K562 (cell line): ENCODE results near the gene BLM. TPM values are rescaled to one million over a fixed set of nuclear protein-coding genes. Genes with fewer than 3 reads are reported as not detected.

ENCODE experiments used
- ATAC-seq: fragments of 200-7000 bp; cut with Tn5 transposase; 3 replicates; pipeline ENCODE4 v1.9.1; 2020; ENCODE audit warnings: moderate library complexity
- BruUV-seq: library from RNA; stranded (reverse); fragments of 400-500 nt; replicated peaks from 2 replicates; lab custom pipeline; 2021; lab: Mats Ljungman, UMichigan
- CTCF ChIA-PET: fragments of 300-600 bp; formaldehyde crosslinking; extraction: SDS; loops from one replicate; lab custom pipeline; 2021; ENCODE audit warnings: low intra/inter-chr PET ratio; lab: Yijun Ruan, JAX
- POLR2A ChIA-PET: fragments of 300-600, 350-650 bp; sonication (Branson Sonifier 250); formaldehyde crosslinking; extraction: SDS; loops from one replicate; lab custom pipeline; 2021; ENCODE audit warnings: antibody characterized with exemption, inconsistent platforms; lab: Yijun Ruan, JAX
- DNase-seq, 4 experiments: peaks; one replicate each; pipeline versions ENCODE4 v3.0.0 to v3.0.0-alpha.2; 2011 to 2018; ENCODE audit warnings: low spot score in 3 of 4, mixed read lengths in 3 of 4; ENCODE audit errors: extremely low read depth in 1 of 4
- FAIRE-seq: peaks from 2 replicates; lab custom pipeline; 2011; peaks lifted over from hg19 to GRCh38; lab: Jason Lieb, UNC
- H2AFZ ChIP-seq: 2 replicates; pipeline ENCODE4 v1.6.0; 2011; ENCODE audit warnings: low read depth, low read length, control low read depth, inconsistent platforms
- H3K27ac ChIP-seq: fragments of 200-600 bp; 3 replicates; pipeline ENCODE4 v1.8.0; 2011; ENCODE audit warnings: low read depth, mild to moderate bottlenecking, control low read depth, inconsistent platforms, low read length, moderate library complexity, mixed read lengths; ENCODE audit errors: extremely low read depth
- H3K27me3 ChIP-seq, 2 experiments: fragments of 300-600 bp in 1 of 2; 2 replicates in 1 of 2; 3 replicates in 1 of 2; pipeline versions ENCODE4 v1.6.0 to v1.8.0; 2011; ENCODE audit warnings: inconsistent platforms in 2 of 2, low read length in 2 of 2, mild to moderate bottlenecking in 1 of 2, mixed read lengths in 1 of 2, moderate library complexity in 1 of 2; ENCODE audit not compliant: control insufficient read depth in 2 of 2, insufficient read depth in 2 of 2
- H3K36me3 ChIP-seq: fragments of 300-600 bp; 3 replicates; pipeline ENCODE4 v1.8.0; 2011; ENCODE audit warnings: mild to moderate bottlenecking, low read length, inconsistent platforms; ENCODE audit not compliant: control insufficient read depth, insufficient read depth
- H3K4me1 ChIP-seq, 2 experiments: fragments of 200-600 bp in 1 of 2; replicated peaks in 1 of 2; 2 replicates in 1 of 2; 3 replicates in 1 of 2; pipeline versions ENCODE4 v1.5.1 to v1.8.0; 2011; ENCODE audit warnings: inconsistent platforms in 2 of 2, low read length in 2 of 2, mild to moderate bottlenecking in 1 of 2, mixed read lengths in 1 of 2, moderate library complexity in 1 of 2; ENCODE audit not compliant: control insufficient read depth in 2 of 2, insufficient read depth in 2 of 2
- H3K4me2 ChIP-seq: 2 replicates; pipeline ENCODE4 v1.6.1; 2011; ENCODE audit warnings: low read length, control low read depth, inconsistent platforms, mixed read lengths; ENCODE audit not compliant: insufficient read depth
- H3K4me3 ChIP-seq: fragments of 200-600 bp; sonication (generic), shearing (Covaris generic); 2 replicates; pipeline ENCODE4 v1.5.1; 2016; ENCODE audit warnings: control low read depth, inconsistent platforms
- H3K79me2 ChIP-seq: fragments of 200-600 bp; 3 replicates; pipeline ENCODE4 v1.8.0; 2011; ENCODE audit warnings: low read length, inconsistent platforms; ENCODE audit not compliant: control insufficient read depth, insufficient read depth
- H3K9ac ChIP-seq, 2 experiments: 2 replicates each; pipeline versions ENCODE4 v1.6.0 to v1.6.1; 2011; ENCODE audit warnings: low read depth in 2 of 2, low read length in 2 of 2, control low read depth in 1 of 2, inconsistent platforms in 1 of 2, mild to moderate bottlenecking in 1 of 2, mixed read lengths in 1 of 2; ENCODE audit not compliant: insufficient read depth in 1 of 2
- H3K9me1 ChIP-seq: one replicate; pipeline ENCODE4 v1.6.0; 2011; ENCODE audit warnings: inconsistent platforms, mild to moderate bottlenecking, low read length, moderate library complexity; ENCODE audit not compliant: control insufficient read depth, insufficient read depth
- H3K9me3 ChIP-seq: replicated peaks from 2 replicates; pipeline ENCODE4 v1.5.1; 2011; ENCODE audit warnings: low read depth, low read length, inconsistent platforms; ENCODE audit not compliant: control insufficient read depth, insufficient read depth
- H4K20me1 ChIP-seq: replicated peaks from 2 replicates; pipeline ENCODE4 v1.6.1; 2011; ENCODE audit warnings: low read length, inconsistent platforms, mixed read lengths; ENCODE audit not compliant: control insufficient read depth, insufficient read depth
- CC2D1A ChIP-seq: fragments of 450-650 bp; IDR thresholded peaks from 2 replicates; pipeline ENCODE4 v1.6.1; 2017; ENCODE audit warnings: mild to moderate bottlenecking
- GTF2F1 ChIP-seq: IDR thresholded peaks from 2 replicates; pipeline ENCODE4 v1.6.1; 2011; ENCODE audit warnings: low read depth, low read length, improper control_type of control experiment
- HOXB6 ChIP-seq: fragments of 250-450 bp; sonication (Bioruptor Pico); IDR thresholded peaks from 2 replicates; pipeline ENCODE4 v1.5.1; 2022; ENCODE audit warnings: mild to moderate bottlenecking, borderline replicate concordance
- POLR2B ChIP-seq: fragments of 450-650 bp; IDR thresholded peaks from 2 replicates; pipeline ENCODE4 v1.6.1; 2018; ENCODE audit warnings: low read depth; ENCODE audit not compliant: partially characterized antibody
- POU5F1 ChIP-seq: fragments of 150-350 bp; IDR thresholded peaks from 2 replicates; pipeline ENCODE4 v1.6.1; 2014; ENCODE audit warnings: borderline replicate concordance, low read length, low read depth, mild to moderate bottlenecking; ENCODE audit not compliant: partially characterized antibody
- RBFOX2 ChIP-seq: fragments of 200-400 bp; formaldehyde crosslinking; IDR thresholded peaks from 2 replicates; pipeline ENCODE4 v1.6.1; 2017; ENCODE audit warnings: low read depth, mild to moderate bottlenecking, low read length, moderate library complexity
- TAF15 ChIP-seq: fragments of 200-400 bp; formaldehyde crosslinking; IDR thresholded peaks from 2 replicates; pipeline ENCODE4 v1.6.1; 2017; ENCODE audit warnings: mild to moderate bottlenecking, low read depth, low read length, moderate library complexity
- TFAM ChIP-seq: fragments of 250-450 bp; sonication (Bioruptor Pico); conservative IDR thresholded peaks from 2 replicates; pipeline ENCODE4 v1.5.0; 2021; ENCODE audit warnings: mild to moderate bottlenecking, moderate library complexity
- ZNF174 ChIP-seq: fragments of 250-450 bp; sonication (Bioruptor Pico); IDR thresholded peaks from 2 replicates; pipeline ENCODE4 v1.4.0; 2020; ENCODE audit warnings: mild to moderate bottlenecking
- ZNF445 ChIP-seq: fragments of 250-450 bp; sonication (Bioruptor Pico); IDR thresholded peaks from 2 replicates; pipeline ENCODE4 v1.4.0; 2020; ENCODE audit warnings: low read depth, mild to moderate bottlenecking, moderate library complexity
- WGBS: fragments of 100-300 bp; shearing (Covaris generic); methylation state at CpG from one replicate; pipeline ENCODE4 v1.1.6; 2016; ENCODE audit warnings: low coverage, mixed read lengths; ENCODE audit not compliant: insufficient coverage; ENCODE audit errors: missing lambda C conversion rate; 5-methylcytosine and 5-hydroxymethylcytosine counted together
- in situ Hi-C: fragments of 300-500 bp; cut with MboI; formaldehyde crosslinking; loops from 4 replicates; pipeline ENCODE4 v1.15.0; 2018; ENCODE audit warnings: inconsistent platforms, mixed read lengths
- intact Hi-C: fragments of 100-400 bp; cut with micrococcal nuclease; formaldehyde crosslinking; loops from 2 replicates; pipeline ENCODE4 v1.14.2; 2022
- polyA plus RNA-seq, 8 experiments: library from polyadenylated mRNA; depleted of rRNA in 4 of 8; stranded (reverse) in 5 of 8; unstranded in 3 of 8; fragments of >200 nt; fragmentation: Nextera tagmentation in 2 of 8; fragmentation: Illumina TruSeq in 1 of 8; extraction: Ambion mirVana in 2 of 8; extraction: Trizol in 1 of 8; gene quantifications; 2 replicates each; pipeline versions ENCODE4 v1.2.1 to v1.2.3, GENCODE V29; 2011 to 2014; ENCODE audit warnings: inconsistent platforms in 1 of 8, missing spikeins in 1 of 8
- total RNA-seq, 7 experiments: library from RNA; depleted of rRNA in 6 of 7; stranded (reverse); fragments of >200 nt in 6 of 7; fragmentation: Illumina TruSeq in 2 of 7; extraction: Trizol in 2 of 7; gene quantifications; 2 replicates each; pipeline versions ENCODE4 v1.2.1 to v1.2.3, GENCODE V29; 2011 to 2021; ENCODE audit warnings: low replicate concordance in 1 of 7
- TF ChIP-seq, protein P1 (sequence below): fragments of 250-450 bp; sonication (Bioruptor Pico); IDR thresholded peaks from 2 replicates; pipeline ENCODE4 v1.8.0; 2021; ENCODE audit warnings: moderate library complexity, mild to moderate bottlenecking, inconsistent platforms

The BLM gene
- total and polyA plus RNA-seq, 9 of the 15 experiments (the other 6 are each of a cell fraction or from before 2014, with no cell fraction given): 21.0 to 56.0 (median 43.9) TPM

DNA sequence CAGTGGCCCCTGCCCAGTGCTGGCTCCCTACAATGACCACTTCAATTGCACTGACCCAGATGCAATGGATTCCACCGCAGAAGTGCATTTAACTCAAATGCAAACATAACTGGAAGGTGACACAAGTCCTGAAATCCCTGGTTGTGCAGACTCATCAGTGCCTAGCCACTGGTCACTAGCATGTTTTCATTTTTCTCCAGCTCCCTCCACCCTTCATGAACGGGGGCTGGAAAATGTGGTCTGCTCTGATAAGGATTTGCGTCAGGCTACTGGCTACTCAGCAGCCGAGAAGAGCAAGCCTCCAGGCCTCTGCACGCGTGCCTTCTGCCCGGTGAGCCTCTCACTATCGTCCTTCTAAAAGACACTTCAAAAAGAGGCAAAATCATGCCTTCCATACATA, 123.8 kb downstream of the BLM start (continued):
- TF ChIP-seq, protein P1, sequence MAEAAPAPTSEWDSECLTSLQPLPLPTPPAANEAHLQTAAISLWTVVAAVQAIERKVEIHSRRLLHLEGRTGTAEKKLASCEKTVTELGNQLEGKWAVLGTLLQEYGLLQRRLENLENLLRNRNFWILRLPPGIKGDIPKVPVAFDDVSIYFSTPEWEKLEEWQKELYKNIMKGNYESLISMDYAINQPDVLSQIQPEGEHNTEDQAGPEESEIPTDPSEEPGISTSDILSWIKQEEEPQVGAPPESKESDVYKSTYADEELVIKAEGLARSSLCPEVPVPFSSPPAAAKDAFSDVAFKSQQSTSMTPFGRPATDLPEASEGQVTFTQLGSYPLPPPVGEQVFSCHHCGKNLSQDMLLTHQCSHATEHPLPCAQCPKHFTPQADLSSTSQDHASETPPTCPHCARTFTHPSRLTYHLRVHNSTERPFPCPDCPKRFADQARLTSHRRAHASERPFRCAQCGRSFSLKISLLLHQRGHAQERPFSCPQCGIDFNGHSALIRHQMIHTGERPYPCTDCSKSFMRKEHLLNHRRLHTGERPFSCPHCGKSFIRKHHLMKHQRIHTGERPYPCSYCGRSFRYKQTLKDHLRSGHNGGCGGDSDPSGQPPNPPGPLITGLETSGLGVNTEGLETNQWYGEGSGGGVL: no peak

DNA sequence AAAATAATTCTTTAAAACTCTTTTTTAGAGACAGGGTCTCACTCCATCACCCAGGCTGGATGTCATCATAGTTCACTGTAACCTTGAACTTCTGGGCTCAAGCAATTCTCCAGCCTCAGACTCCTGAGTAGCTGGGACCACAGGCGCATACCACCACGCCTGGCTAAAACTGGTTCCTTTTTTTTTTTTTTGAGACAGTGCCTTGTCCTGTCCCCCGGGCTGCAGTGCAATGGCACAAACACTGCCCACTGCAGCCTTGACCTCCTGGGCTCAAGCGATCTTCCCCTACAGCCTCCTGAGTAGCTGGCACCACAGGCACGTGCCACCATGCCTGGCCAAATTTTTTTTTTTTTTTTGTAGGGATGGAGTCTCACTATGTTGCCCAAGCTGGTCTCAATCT, 127.5 kb downstream of the BLM start:
- Histone ChIP-seq H3K27me3 (no peaks in the 10 kb centered on the region), H3K4me1 (peaks cover 39 to 43% of the 10 kb centered on the region in 2 experiments), H4K20me1 (no peaks in the 10 kb centered on the region), H3K9ac (peak overlapping the region; percentile 41 to 85; a peak in 2 of 4 replicates), H3K4me3 (no peak overlapping the region), H3K4me2 (no peak overlapping the region), H3K36me3 (no peaks in the 10 kb centered on the region), H3K27ac (peak overlapping the region; percentile 69; the same call in 2 of the 3 replicates), H2AFZ (peak overlapping the region; percentile 91), H3K9me1 (no peaks in the 10 kb centered on the region), H3K79me2 (no peaks in the 10 kb centered on the region), H3K9me3 (no peaks in the 10 kb centered on the region)
- ChIA-PET POLR2A (interaction anchor here (0.9 kb wide), 1 partner anchor 48 kb away, joined by 3 read pairs; no protein-coding TSS in a partner anchor), CTCF (no interaction called here)
- no peak for DNase-seq
- FAIRE-seq: no peak
- no peak for ATAC-seq
- BruUV-seq: no TSS peak
- WGBS: 54% methylated on average over 3 of the region's 5 CpGs
- intact Hi-C loops (no loop called here), in situ Hi-C loops (no loop called here)
- no peak for TF ChIP-seq RBFOX2
- TF ChIP-seq TFAM (CRISPR knock-in tag): no peak
- TF ChIP-seq POLR2B: no peak
- no peak for TF ChIP-seq ZNF445 (CRISPR knock-in tag)
- no peak for TF ChIP-seq HOXB6 (CRISPR knock-in tag)
- no peak for TF ChIP-seq ZNF174
- TF ChIP-seq GTF2F1: no peak
- TF ChIP-seq TAF15: no peak
- TF ChIP-seq CC2D1A: no peak
- no peak for TF ChIP-seq POU5F1
